Measurements from ENCODE around the gene BTBD17. TPM values are rescaled to one million over a fixed set of nuclear protein-coding genes. Genes with fewer than 3 reads are reported as not detected.

BTBD17 gene
- total RNA-seq, 1 experiment from 2014 or later, result 3.4 TPM

GRCh38 chr17:74369221-74369620 lies 7.6 kb upstream of the BTBD17 start:
- intact Hi-C loops (cut with micrococcal nuclease; ENCODE audit: unreplicated experiment), result loop anchor here (2.0 to 10.0 kb wide), 2 partner anchors 124 to 236 kb away; no protein-coding TSS in a partner anchor
- peak; percentile 77 for DNase-seq (ENCODE audit: low spot score)

GRCh38 chr17:74368341-74369081 lies 6.8 kb upstream of the BTBD17 start:
- no peaks in the 10 kb centered on the region for H3K9me3 ChIP-seq (ENCODE audit: low read depth, low read length, poor library complexity, severe bottlenecking)
- no peaks in the 10 kb centered on the region for H3K36me3 ChIP-seq (ENCODE audit: insufficient read depth, low read length, poor library complexity, severe bottlenecking)
- no peak overlapping the region for H3K27ac ChIP-seq (ENCODE audit: low read depth, low read length, poor library complexity, severe bottlenecking)
- DNase-seq (ENCODE audit: low spot score), result peak; percentile 80
- CTCF ChIA-PET, result interaction anchor here (0.5 to 2.2 kb wide), 18 partner anchors 9 to 880 kb away, joined by 3 to 11 read pairs (median 4); no protein-coding TSS in a partner anchor
- intact Hi-C loops (cut with micrococcal nuclease; ENCODE audit: unreplicated experiment), result loop anchor here (1.0 to 10.0 kb wide), 3 partner anchors 89 to 236 kb away; no protein-coding TSS in a partner anchor
- H3K4me1 ChIP-seq (ENCODE audit: insufficient read depth, low read length, poor library complexity, severe bottlenecking), result peaks cover 15% of the 10 kb centered on the region
- BruUV-seq (replicated peaks), result no TSS peak
- H3K27me3 ChIP-seq (replicated peaks; ENCODE audit: insufficient read depth, low read depth, low read length, poor library complexity), result no peaks in the 10 kb centered on the region
- TF ChIP-seq EZH2 (IDR thresholded peaks at IDR 0.05; ENCODE audit: borderline replicate concordance, low read depth, low read length, poor library complexity, severe bottlenecking), result no peak
- peak; percentile 96 for TF ChIP-seq CTCF (conservative IDR thresholded peaks at IDR 0.05; ENCODE audit: low read depth, low read length)
- no peak overlapping the region for H3K4me3 ChIP-seq (ENCODE audit: low read depth, low read length, poor library complexity, severe bottlenecking)
- POLR2A ChIA-PET (ENCODE audit: low non-redundant PET), result no interaction called here

More at GRCh38 chr17:74369221-74369620, 7.6 kb upstream of the BTBD17 start:
- ChIA-PET CTCF (interaction anchor here (0.6 to 2.2 kb wide), 6 partner anchors 10 to 251 kb away, joined by 3 to 11 read pairs (median 3); no protein-coding TSS in a partner anchor), POLR2A (ENCODE audit: low non-redundant PET) (no interaction called here)
- no peaks in the 10 kb centered on the region for H3K36me3 ChIP-seq (ENCODE audit: insufficient read depth, low read length, poor library complexity, severe bottlenecking)
- no peak overlapping the region for H3K27ac ChIP-seq (ENCODE audit: low read depth, low read length, poor library complexity, severe bottlenecking)
- H3K4me1 ChIP-seq (ENCODE audit: insufficient read depth, low read length, poor library complexity, severe bottlenecking), result peaks cover 15% of the 10 kb centered on the region
- no TSS peak for BruUV-seq (replicated peaks)
- H3K9me3 ChIP-seq (ENCODE audit: low read depth, low read length, poor library complexity, severe bottlenecking), result no peaks in the 10 kb centered on the region
- no peak for TF ChIP-seq EZH2 (IDR thresholded peaks at IDR 0.05; ENCODE audit: borderline replicate concordance, low read depth, low read length, poor library complexity, severe bottlenecking)
- TF ChIP-seq CTCF (conservative IDR thresholded peaks at IDR 0.05; ENCODE audit: low read depth, low read length), result no peak
- no peak overlapping the region for H3K4me3 ChIP-seq (ENCODE audit: low read depth, low read length, poor library complexity, severe bottlenecking)
- no peaks in the 10 kb centered on the region for H3K27me3 ChIP-seq (replicated peaks; ENCODE audit: insufficient read depth, low read depth, low read length, poor library complexity)

- H3K27ac ChIP-seq (ENCODE audit: low read depth, low read length, poor library complexity, severe bottlenecking), result no peak within 1 kb of the TSS
- ChIA-PET CTCF (interaction anchor here (0.9 to 2.2 kb wide), 7 partner anchors 7 to 236 kb away, joined by 3 to 11 read pairs (median 4); no protein-coding TSS in a partner anchor), POLR2A (ENCODE audit: low non-redundant PET) (no interaction called here)
- H3K4me3 ChIP-seq (ENCODE audit: low read depth, low read length, poor library complexity, severe bottlenecking), result no peak within 1 kb of the TSS
- no peaks in the 10 kb centered on the region for H3K9me3 ChIP-seq (ENCODE audit: low read depth, low read length, poor library complexity, severe bottlenecking)
- BruUV-seq (replicated peaks), result no TSS peak
- no peaks in the 10 kb centered on the region for H3K36me3 ChIP-seq (ENCODE audit: insufficient read depth, low read length, poor library complexity, severe bottlenecking)
- no peak for TF ChIP-seq CTCF (conservative IDR thresholded peaks at IDR 0.05; ENCODE audit: low read depth, low read length)
- no peak for TF ChIP-seq EZH2 (IDR thresholded peaks at IDR 0.05; ENCODE audit: borderline replicate concordance, low read depth, low read length, poor library complexity, severe bottlenecking)
- no peak for DNase-seq (ENCODE audit: low spot score)
- intact Hi-C loops (cut with micrococcal nuclease; ENCODE audit: unreplicated experiment), result loop anchor here (10.0 kb wide), 1 partner anchor 238 kb away; no protein-coding TSS in a partner anchor
- no peaks in the 10 kb centered on the region for H3K27me3 ChIP-seq (replicated peaks; ENCODE audit: insufficient read depth, low read depth, low read length, poor library complexity)
- peaks cover 26% of the 10 kb centered on the region for H3K4me1 ChIP-seq (ENCODE audit: insufficient read depth, low read length, poor library complexity, severe bottlenecking)
These were observed 5.5 kb upstream of the BTBD17 start, which contains the start of gene GPR142 for GRCh38 chr17:74367206-74367605. GPR142 (plus strand) TSS chr17:74367506; CDS start chr17:74369541, 2,035 bp downstream.
